Neuronal stem cell (in vitro differentiated cells): ENCODE results near the gene TMC3.
"Not testable (repeated sequence)": the region's sequence is repeated elsewhere in the genome, so short reads cannot be mapped to it uniquely, and the experiment has no call there.

ENCODE experiments used
- DNase-seq: peaks from one replicate; pipeline ENCODE4 v3.0.0-alpha.2; 2013; ENCODE audit warnings: low spot score
- H2AFZ ChIP-seq: one replicate; pipeline ENCODE4 v1.6.1; 2013; ENCODE audit warnings: mild to moderate bottlenecking, low read length, inconsistent platforms
- H2AK5ac ChIP-seq: 2 replicates; pipeline ENCODE4 v1.6.1; 2013; ENCODE audit warnings: low read depth, mild to moderate bottlenecking, inconsistent platforms, low read length, moderate library complexity, mixed read lengths
- H2BK120ac ChIP-seq: 2 replicates; pipeline ENCODE4 v1.6.1; 2013; ENCODE audit warnings: low read depth, mild to moderate bottlenecking, inconsistent platforms, low read length, moderate library complexity, mixed read lengths
- H2BK12ac ChIP-seq: one replicate; pipeline ENCODE4 v1.6.1; 2013; ENCODE audit warnings: low read length, inconsistent platforms
- H2BK15ac ChIP-seq: 2 replicates; pipeline ENCODE4 v1.6.1; 2013; ENCODE audit warnings: mild to moderate bottlenecking, low read length, inconsistent platforms, mixed read lengths
- H2BK5ac ChIP-seq: one replicate; pipeline ENCODE4 v1.6.1; 2013; ENCODE audit warnings: inconsistent platforms, mild to moderate bottlenecking, low read length, moderate library complexity
- H3K14ac ChIP-seq: one replicate; pipeline ENCODE4 v1.6.1; 2013; ENCODE audit warnings: low read length, inconsistent platforms
- H3K18ac ChIP-seq: 2 replicates; pipeline ENCODE4 v1.6.1; 2013; ENCODE audit warnings: low read length, inconsistent platforms
- H3K23ac ChIP-seq: 2 replicates; pipeline ENCODE4 v1.6.1; 2013; ENCODE audit warnings: low read depth, mild to moderate bottlenecking, mixed read lengths, low read length, inconsistent platforms; ENCODE audit not compliant: poor library complexity
- H3K27ac ChIP-seq: replicated peaks from 3 replicates; pipeline ENCODE4 v1.5.1; 2013; ENCODE audit warnings: low read length, inconsistent platforms
- H3K27me3 ChIP-seq, 3 experiments: 2 replicates each; pipeline ENCODE4 v1.6.1; 2013; ENCODE audit warnings: low read length in 3 of 3, mild to moderate bottlenecking in 2 of 3, inconsistent platforms in 1 of 3, low read depth in 1 of 3, mixed read lengths in 1 of 3, moderate library complexity in 1 of 3; ENCODE audit not compliant: control insufficient read depth in 3 of 3, insufficient read depth in 3 of 3
- H3K36me3 ChIP-seq, 2 donors: replicated peaks in 1 of 2; 2 replicates each; pipeline ENCODE4 v1.6.1; 2013; ENCODE audit warnings: low read length in 2 of 2; ENCODE audit not compliant: control insufficient read depth in 2 of 2, insufficient read depth in 2 of 2
- H3K4ac ChIP-seq: 2 replicates; pipeline ENCODE4 v1.6.1; 2013; ENCODE audit warnings: inconsistent platforms, mild to moderate bottlenecking, low read length, moderate library complexity
- H3K4me1 ChIP-seq, 2 donors: 1 replicate in 1 of 2; 2 replicates in 1 of 2; pipeline ENCODE4 v1.6.1; 2013; ENCODE audit warnings: low read length in 2 of 2, low read depth in 1 of 2; ENCODE audit not compliant: control insufficient read depth in 2 of 2, insufficient read depth in 1 of 2
- H3K4me2 ChIP-seq: one replicate; pipeline ENCODE4 v1.6.1; 2013; ENCODE audit warnings: mild to moderate bottlenecking, low read length, inconsistent platforms; ENCODE audit not compliant: insufficient read depth, poor library complexity, severe bottlenecking
- H3K4me3 ChIP-seq, 2 donors: 2 replicates each; pipeline ENCODE4 v1.5.1; 2013; ENCODE audit warnings: low read length in 2 of 2, mild to moderate bottlenecking in 2 of 2, inconsistent platforms in 1 of 2, moderate library complexity in 1 of 2
- H3K79me1 ChIP-seq: one replicate; pipeline ENCODE4 v1.6.1; 2013; ENCODE audit warnings: low read depth, mild to moderate bottlenecking, inconsistent platforms, low read length, moderate library complexity
- H3K9ac ChIP-seq: one replicate; pipeline ENCODE4 v1.6.1; 2013; ENCODE audit warnings: mild to moderate bottlenecking, low read depth, low read length, inconsistent platforms; ENCODE audit not compliant: poor library complexity
- H3K9me3 ChIP-seq, 2 donors: replicated peaks in 1 of 2; 2 replicates each; pipeline versions ENCODE3 to v1.6.1; 2013; ENCODE audit warnings: low read length in 2 of 2, mild to moderate bottlenecking in 2 of 2, inconsistent platforms in 1 of 2, low read depth in 1 of 2, mixed read lengths in 1 of 2, moderate library complexity in 1 of 2; ENCODE audit not compliant: control insufficient read depth in 2 of 2, insufficient read depth in 1 of 2
- H4K8ac ChIP-seq: one replicate; pipeline ENCODE4 v1.6.1; 2013; ENCODE audit warnings: low read depth, mild to moderate bottlenecking, inconsistent platforms, low read length, moderate library complexity
- H4K91ac ChIP-seq: one replicate; pipeline ENCODE4 v1.6.1; 2013; ENCODE audit warnings: low read length, low read depth, mild to moderate bottlenecking, inconsistent platforms; ENCODE audit not compliant: poor library complexity
- WGBS, 2 donors: extraction: QIAGEN DNeasy Blood & Tissue Kit; methylation state at CpG; one replicate each; pipeline ENCODE4 v1.1.7; 2013; ENCODE audit warnings: missing lambda C conversion rate in 2 of 2, mixed read lengths in 1 of 2; ENCODE audit not compliant: insufficient read length in 2 of 2, insufficient replicate concordance in 1 of 2; ENCODE audit errors: extremely low coverage in 2 of 2; 5-methylcytosine and 5-hydroxymethylcytosine counted together

The TMC3 gene

DNA sequence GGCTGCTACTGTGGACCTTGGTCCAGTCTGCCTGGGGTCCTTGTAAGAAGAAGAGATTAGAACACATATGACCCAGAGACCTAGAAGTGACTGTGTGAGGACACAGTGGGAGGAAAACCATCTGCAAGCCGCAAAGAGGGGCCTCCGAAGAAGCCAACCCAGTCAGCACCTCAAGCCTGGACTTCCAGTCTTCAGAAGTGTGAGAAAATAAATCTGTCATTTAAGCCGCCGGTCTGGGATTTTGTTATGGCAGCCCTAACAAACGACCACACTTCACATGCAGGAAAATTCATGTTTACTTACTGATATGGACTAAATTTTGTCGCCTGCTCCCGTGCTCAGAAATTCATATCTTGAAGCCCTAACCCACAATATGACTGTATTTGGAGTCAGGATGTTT lies 44.4 kb upstream of the TMC3 start:
- no peaks in the 10 kb centered on the region for H3K36me3 ChIP-seq
- DNase-seq: no peak
- H2BK12ac ChIP-seq: no peak overlapping the region
- H3K9ac ChIP-seq: no peak overlapping the region
- H3K9me3 ChIP-seq: no peaks in the 10 kb centered on the region
- no peaks in the 10 kb centered on the region for H3K27me3 ChIP-seq
- H2BK5ac ChIP-seq: no peak overlapping the region
- no peak overlapping the region for H4K8ac ChIP-seq
- peaks cover 0 to 5% of the 10 kb centered on the region in 2 donors for H3K4me1 ChIP-seq
- no peak overlapping the region for H3K4ac ChIP-seq
- no peak overlapping the region for H3K4me2 ChIP-seq
- H2BK120ac ChIP-seq: no peak overlapping the region
- H4K91ac ChIP-seq: no peak overlapping the region
- no peak overlapping the region for H2BK15ac ChIP-seq
- no peak overlapping the region for H3K4me3 ChIP-seq
- H2AFZ ChIP-seq: no peak overlapping the region
- H3K14ac ChIP-seq: no peak overlapping the region
- WGBS, 2 donors: no CpG with 5 or more reads among the region's 7 CpGs
- H3K79me1 ChIP-seq: no peaks in the 10 kb centered on the region
- H3K18ac ChIP-seq: no peak overlapping the region
- H2AK5ac ChIP-seq: no peak overlapping the region
- no peak overlapping the region for H3K27ac ChIP-seq
- no peak overlapping the region for H3K23ac ChIP-seq

GRCh38 chr15:81414274-81414968 lies 40.4 kb upstream of the TMC3 start:
- WGBS, 2 donors: no CpG with 5 or more reads among the region's 12 CpGs
- H3K27me3 ChIP-seq, H4K8ac ChIP-seq, H3K4me3 ChIP-seq, H4K91ac ChIP-seq, H3K79me1 ChIP-seq, H3K9ac ChIP-seq, H2AFZ ChIP-seq, H2BK120ac ChIP-seq, DNase-seq, H2AK5ac ChIP-seq, H2BK5ac ChIP-seq, H3K27ac ChIP-seq, H3K36me3 ChIP-seq, H2BK12ac ChIP-seq, H3K18ac ChIP-seq, H3K4me1 ChIP-seq, H3K9me3 ChIP-seq, H3K4ac ChIP-seq, H2BK15ac ChIP-seq, H3K14ac ChIP-seq, H3K4me2 ChIP-seq, H3K23ac ChIP-seq: not testable (repeated sequence)

DNA sequence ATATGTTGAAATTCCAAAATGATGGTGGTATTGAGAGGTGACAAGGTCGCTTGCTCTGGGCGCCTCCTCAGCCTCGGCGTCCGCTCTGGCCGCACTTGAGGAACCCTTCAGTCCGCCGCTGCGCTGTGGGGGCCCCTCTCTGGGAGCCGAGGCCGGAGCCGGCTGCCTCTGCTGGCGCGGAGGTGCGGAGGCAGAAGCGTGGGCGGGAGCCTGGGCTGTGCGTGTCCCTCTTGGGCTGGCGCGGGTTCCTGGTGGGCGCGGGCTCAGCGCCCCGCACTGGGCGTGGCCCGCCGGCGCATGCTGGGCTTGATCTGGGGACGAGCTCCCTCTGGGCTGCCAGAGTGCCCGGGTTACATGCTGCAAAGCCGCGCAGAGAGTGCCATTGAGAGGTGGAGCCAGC lies 39.8 kb upstream of the TMC3 start:
- H2BK5ac ChIP-seq: no peak overlapping the region
- H4K8ac ChIP-seq: no peak overlapping the region
- no peak overlapping the region for H4K91ac ChIP-seq
- WGBS, 2 donors: no CpG with 5 or more reads among the region's 32 CpGs
- H3K4me2 ChIP-seq: no peak overlapping the region
- no peaks in the 10 kb centered on the region for H3K79me1 ChIP-seq
- no peak overlapping the region for H3K9ac ChIP-seq
- no peak overlapping the region for H3K14ac ChIP-seq
- H2BK120ac ChIP-seq: no peak overlapping the region
- no peak overlapping the region for H2BK12ac ChIP-seq
- H3K23ac ChIP-seq: no peak overlapping the region
- H3K36me3 ChIP-seq: no peaks in the 10 kb centered on the region
- no peak overlapping the region for H3K18ac ChIP-seq
- DNase-seq: no peak
- no peaks in the 10 kb centered on the region for H3K27me3 ChIP-seq
- H3K9me3 ChIP-seq: no peaks in the 10 kb centered on the region
- H2AFZ ChIP-seq: no peak overlapping the region
- no peak overlapping the region for H2BK15ac ChIP-seq
- H3K27ac ChIP-seq: no peak overlapping the region
- no peak overlapping the region for H3K4ac ChIP-seq
- H3K4me1 ChIP-seq: peaks cover 0 to 3% of the 10 kb centered on the region in 2 donors
- peak overlapping the region in 1 of 2 donors; percentile 28 for H3K4me3 ChIP-seq
- H2AK5ac ChIP-seq: no peak overlapping the region

DNA sequence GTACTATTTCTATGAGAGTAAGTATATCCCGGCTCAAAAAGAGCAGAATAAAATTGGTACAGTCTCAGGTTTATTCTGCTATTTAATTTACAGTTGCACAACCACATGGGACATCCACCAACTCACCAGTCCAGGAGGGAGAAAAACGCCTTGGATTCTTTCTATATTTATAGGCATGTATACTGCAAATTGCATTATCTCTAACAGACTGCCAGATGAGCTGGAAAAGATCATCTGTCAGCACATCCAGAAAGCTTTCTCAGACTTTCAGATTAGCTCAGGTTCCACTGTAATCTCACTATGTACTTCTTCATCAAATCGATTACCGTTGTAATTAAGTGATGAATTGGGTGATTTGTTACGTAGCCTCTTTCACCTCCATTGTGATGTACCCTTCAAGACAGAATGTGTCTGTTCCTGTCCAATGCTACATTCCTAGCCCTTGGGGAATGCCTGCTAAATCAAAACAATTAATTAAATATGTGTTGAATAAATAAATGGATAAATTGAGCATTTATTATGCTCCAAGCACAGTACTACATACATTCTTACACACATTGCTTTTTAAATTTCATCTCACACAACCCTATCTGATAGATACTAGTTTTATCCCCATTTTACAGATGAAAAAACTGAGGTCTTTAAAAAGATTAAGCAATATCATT lies 38.1 kb upstream of the TMC3 start:
- DNase-seq: no peak
- Histone ChIP-seq H3K27ac (no peak overlapping the region), H3K4me1 (peaks cover 0 to 2% of the 10 kb centered on the region in 2 donors), H2AK5ac (no peak overlapping the region), H2BK120ac (no peak overlapping the region), H3K36me3 (no peaks in the 10 kb centered on the region), H2BK5ac (no peak overlapping the region), H4K8ac (no peak overlapping the region), H4K91ac (no peak overlapping the region), H2BK15ac (no peak overlapping the region), H3K4ac (no peak overlapping the region), H3K4me2 (no peak overlapping the region), H3K4me3 (no peak overlapping the region), H3K18ac (no peak overlapping the region), H3K23ac (no peak overlapping the region), H2AFZ (no peak overlapping the region), H3K27me3 (no peaks in the 10 kb centered on the region), H3K79me1 (no peaks in the 10 kb centered on the region), H3K14ac (no peak overlapping the region), H3K9ac (no peak overlapping the region), H3K9me3 (no peaks in the 10 kb centered on the region), H2BK12ac (no peak overlapping the region)
- no CpG with 5 or more reads among the region's 5 CpGs for WGBS, 2 donors
